H1 (cell line): Measurements from ENCODE around the gene DIDO1. TPM values are rescaled to one million over a fixed set of nuclear protein-coding genes. Genes with fewer than 3 reads are reported as not detected.

Experiments used
- CHD1 ChIP-seq: IDR thresholded peaks from 2 replicates; pipeline ENCODE4 v1.6.1; 2012; ENCODE audit warnings: low read depth, low read length, improper control_type of control experiment
- CHD7 ChIP-seq: fragments of 300-600 bp; sonication (generic); IDR thresholded peaks from 2 replicates; pipeline ENCODE4 v1.7.1; 2012; ENCODE audit warnings: low read length, moderate library complexity, mild to moderate bottlenecking, inconsistent platforms; ENCODE audit not compliant: insufficient replicate concordance
- CTBP2 ChIP-seq: IDR thresholded peaks from 2 replicates; pipeline ENCODE4 v1.7.0; 2011; ENCODE audit warnings: borderline replicate concordance, mild to moderate bottlenecking, moderate library complexity, mixed read lengths, low read length; ENCODE audit not compliant: insufficient read depth, insufficient read length
- EZH2 ChIP-seq: fragments of 200-600 bp; sonication (generic); IDR thresholded peaks from 2 replicates; pipeline ENCODE4 v1.7.1; 2012; ENCODE audit warnings: low read depth, mild to moderate bottlenecking, moderate library complexity, low read length, inconsistent platforms; ENCODE audit not compliant: severe bottlenecking
- JUND ChIP-seq: IDR thresholded peaks from 2 replicates; pipeline ENCODE4 v1.6.1; 2011; ENCODE audit warnings: mild to moderate bottlenecking, improper control_type of control experiment, low read length
- NANOG ChIP-seq: IDR thresholded peaks from 2 replicates; pipeline ENCODE4 v1.6.1; 2011; ENCODE audit warnings: low read length, low read depth, mild to moderate bottlenecking, inconsistent platforms; ENCODE audit not compliant: insufficient read depth, poor library complexity, severe bottlenecking
- RNF2 ChIP-seq: fragments of 200-900, 300-1000 bp; sonication (generic); IDR thresholded peaks from 2 replicates; pipeline ENCODE4 v1.7.1; 2016; ENCODE audit warnings: borderline replicate concordance, low read depth, mild to moderate bottlenecking, antibody characterized with exemption, low read length; ENCODE audit not compliant: poor library complexity, severe bottlenecking; ENCODE audit errors: missing control alignments
- RXRA ChIP-seq: IDR thresholded peaks from 2 replicates; pipeline ENCODE4 v1.6.1; 2011; ENCODE audit warnings: low read depth, mild to moderate bottlenecking, low read length, moderate library complexity; ENCODE audit not compliant: insufficient read depth
- SIRT6 ChIP-seq: IDR thresholded peaks from one replicate; pipeline ENCODE4 v1.7.1; 2012; ENCODE audit warnings: low read length, inconsistent platforms
- SP1 ChIP-seq: IDR thresholded peaks from 2 replicates; pipeline ENCODE4 v1.6.1; 2011; ENCODE audit warnings: low read depth, low read length
- polyA plus RNA-seq, 7 experiments: library from polyadenylated mRNA; depleted of rRNA in 3 of 7; stranded (reverse) in 5 of 7; unstranded in 2 of 7; fragments of >200 nt in 5 of 7; fragments of 200-250 nt in 2 of 7; gene quantifications; 1 replicate in 5 of 7; 2 replicates in 1 of 7; 4 replicates in 1 of 7; pipeline versions ENCODE4 v1.2.1 to v1.2.3, GENCODE V29; 2011 to 2013; ENCODE audit warnings: missing spikeins in 2 of 7, mixed read lengths in 2 of 7
- total RNA-seq: library from RNA; stranded (reverse); fragmentation: NEBNext Ultra II Directional; extraction: Animal tissue kit (Norgen Biotek cat#: 25700); gene quantifications from 2 replicates; pipeline ENCODE4 v1.2.1, GENCODE V29; 2021

DIDO1 gene
- total and polyA plus RNA-seq, 2 of the 8 experiments (the other 6 are each of a cell fraction or from before 2014, with no cell fraction given): 53.6 to 82.8 TPM

GRCh38 chr20:62928246-62928939 lies 2.1 kb upstream of the DIDO1 start (continued):
- TF ChIP-seq CHD7 (no peak), EZH2 (no peak), RNF2 (no peak), SIRT6 (no peak), NANOG (peak; percentile 63), RXRA (no peak), CTBP2 (no peak), CHD1 (no peak), JUND (no peak), SP1 (peak; percentile 36; the same call in 1 of the 2 replicates)
